Measurements from ENCODE around the gene SPATA2. TPM values are rescaled to one million over a fixed set of nuclear protein-coding genes. Genes with fewer than 3 reads are reported as not detected.

Gene SPATA2
- total RNA-seq, 1 experiment from 2014 or later: 6.6 TPM

DNA sequence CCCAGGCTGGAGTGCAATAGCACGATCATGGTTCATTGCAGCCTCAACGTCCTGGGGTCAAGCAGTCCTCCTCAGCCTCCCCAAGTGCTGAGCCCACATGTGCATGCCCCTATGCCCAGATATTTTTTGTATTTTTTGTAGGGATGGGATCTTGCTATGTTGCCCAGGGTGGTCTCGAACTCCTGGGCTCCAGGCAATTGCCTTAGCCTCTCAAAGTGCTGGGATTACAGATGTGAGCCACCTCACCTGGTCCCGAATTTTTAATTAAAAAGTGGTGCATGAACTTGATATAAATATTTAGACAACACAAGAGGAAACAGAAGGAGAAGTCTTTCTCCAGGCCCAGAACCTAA is 13.8 kb upstream of the SPATA2 start:
- Histone ChIP-seq H4K20me1 (ENCODE audit: insufficient read depth) (no peaks in the 10 kb centered on the region), H3K9me2 (ENCODE audit: insufficient read depth) (no peaks in the 10 kb centered on the region), H3K4me3 (replicated peaks in 1 of 2; ENCODE audit: low read depth in 1 of 2, low read length in 2 of 2) (no peak overlapping the region), H2AFZ (ENCODE audit: low read depth, low read length, poor library complexity, severe bottlenecking) (peak overlapping the region; percentile 53), H3K9ac (ENCODE audit: low read length) (no peak overlapping the region), H3K4me1 (ENCODE audit: control insufficient read depth in 1 of 2, insufficient read depth in 2 of 2, low read length in 2 of 2) (peaks cover 7 to 10% of the 10 kb centered on the region in 2 experiments; a peak in 3 of 4 replicates), H3K27ac (ENCODE audit: low read depth, low read length) (no peak overlapping the region), H3K27me3 (ENCODE audit: insufficient read depth, low read length) (no peaks in the 10 kb centered on the region), H3K4me2 (ENCODE audit: low read length) (peak overlapping the region; percentile 57; the same call in 1 of the 2 replicates), H3K36me3 (ENCODE audit: control insufficient read depth in 1 of 2, insufficient read depth in 2 of 2, low read length in 2 of 2) (no peaks in the 10 kb centered on the region), H3K9me3 (ENCODE audit: control insufficient read depth in 1 of 2, insufficient read depth in 1 of 2, low read depth in 1 of 2, low read length in 2 of 2) (no peaks in the 10 kb centered on the region), H3K79me2 (ENCODE audit: insufficient read depth, low read length) (no peaks in the 10 kb centered on the region)
- DNase-seq (ENCODE audit: low read depth, low spot score) (no peak), ATAC-seq (no peak)
- TF ChIP-seq SP1 (IDR thresholded peaks at IDR 0.05; ENCODE audit: low read depth) (no peak), EGR1 (IDR thresholded peaks at IDR 0.05; ENCODE audit: low read depth) (no peak), ZFX (IDR thresholded peaks at IDR 0.05) (no peak), POLR2A (IDR thresholded peaks at IDR 0.05; ENCODE audit: borderline replicate concordance, extremely low read depth, insufficient read depth, insufficient read length) (no peak), EZH2phosphoT487 (IDR thresholded peaks at IDR 0.05; ENCODE audit: borderline replicate concordance) (no peak), RAD21 (IDR thresholded peaks at IDR 0.05; ENCODE audit: low read depth) (no peak), FOSL1 (IDR thresholded peaks at IDR 0.05; ENCODE audit: low read depth) (no peak)
- TF ChIP-seq, protein P1, sequence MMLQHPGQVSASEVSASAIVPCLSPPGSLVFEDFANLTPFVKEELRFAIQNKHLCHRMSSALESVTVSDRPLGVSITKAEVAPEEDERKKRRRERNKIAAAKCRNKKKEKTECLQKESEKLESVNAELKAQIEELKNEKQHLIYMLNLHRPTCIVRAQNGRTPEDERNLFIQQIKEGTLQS (IDR thresholded peaks at IDR 0.05): no peak
- TF ChIP-seq, protein P2, sequence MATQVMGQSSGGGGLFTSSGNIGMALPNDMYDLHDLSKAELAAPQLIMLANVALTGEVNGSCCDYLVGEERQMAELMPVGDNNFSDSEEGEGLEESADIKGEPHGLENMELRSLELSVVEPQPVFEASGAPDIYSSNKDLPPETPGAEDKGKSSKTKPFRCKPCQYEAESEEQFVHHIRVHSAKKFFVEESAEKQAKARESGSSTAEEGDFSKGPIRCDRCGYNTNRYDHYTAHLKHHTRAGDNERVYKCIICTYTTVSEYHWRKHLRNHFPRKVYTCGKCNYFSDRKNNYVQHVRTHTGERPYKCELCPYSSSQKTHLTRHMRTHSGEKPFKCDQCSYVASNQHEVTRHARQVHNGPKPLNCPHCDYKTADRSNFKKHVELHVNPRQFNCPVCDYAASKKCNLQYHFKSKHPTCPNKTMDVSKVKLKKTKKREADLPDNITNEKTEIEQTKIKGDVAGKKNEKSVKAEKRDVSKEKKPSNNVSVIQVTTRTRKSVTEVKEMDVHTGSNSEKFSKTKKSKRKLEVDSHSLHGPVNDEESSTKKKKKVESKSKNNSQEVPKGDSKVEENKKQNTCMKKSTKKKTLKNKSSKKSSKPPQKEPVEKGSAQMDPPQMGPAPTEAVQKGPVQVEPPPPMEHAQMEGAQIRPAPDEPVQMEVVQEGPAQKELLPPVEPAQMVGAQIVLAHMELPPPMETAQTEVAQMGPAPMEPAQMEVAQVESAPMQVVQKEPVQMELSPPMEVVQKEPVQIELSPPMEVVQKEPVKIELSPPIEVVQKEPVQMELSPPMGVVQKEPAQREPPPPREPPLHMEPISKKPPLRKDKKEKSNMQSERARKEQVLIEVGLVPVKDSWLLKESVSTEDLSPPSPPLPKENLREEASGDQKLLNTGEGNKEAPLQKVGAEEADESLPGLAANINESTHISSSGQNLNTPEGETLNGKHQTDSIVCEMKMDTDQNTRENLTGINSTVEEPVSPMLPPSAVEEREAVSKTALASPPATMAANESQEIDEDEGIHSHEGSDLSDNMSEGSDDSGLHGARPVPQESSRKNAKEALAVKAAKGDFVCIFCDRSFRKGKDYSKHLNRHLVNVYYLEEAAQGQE (IDR thresholded peaks at IDR 0.05; ENCODE audit: low read depth): no peak
- TF ChIP-seq, protein P3, sequence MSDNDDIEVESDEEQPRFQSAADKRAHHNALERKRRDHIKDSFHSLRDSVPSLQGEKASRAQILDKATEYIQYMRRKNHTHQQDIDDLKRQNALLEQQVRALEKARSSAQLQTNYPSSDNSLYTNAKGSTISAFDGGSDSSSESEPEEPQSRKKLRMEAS (IDR thresholded peaks at IDR 0.05): no peak
- intact Hi-C loops (cut with micrococcal nuclease): no loop called here
- CTCF ChIA-PET: no interaction called here
- no TSS peak for BruUV-seq (replicated peaks)
- POLR2A ChIA-PET: no interaction called here
- RAD21 ChIA-PET (ENCODE audit: low non-redundant PET in 1 of 2, low total read pairs in 2 of 2, uncharacterized antibody in 2 of 2, unreplicated experiment in 2 of 2): no interaction called here
